Astrocyte of the cerebellum (primary cell): ENCODE data around the gene ECE1.
A peak's percentile ranks its signal among the peaks of the same experiment; 100 is the strongest.
"Not testable (repeated sequence)": the region's sequence is repeated elsewhere in the genome, so short reads cannot be mapped to it uniquely, and the experiment has no call there.

Experiments used
- DNase-seq: peaks from one replicate; pipeline ENCODE4 v3.0.0-alpha.2; 2011; ENCODE audit warnings: low read depth
- H3K4me3 ChIP-seq: 2 replicates; pipeline ENCODE4 v1.5.1; 2011; ENCODE audit warnings: mild to moderate bottlenecking, low read depth, low read length, moderate library complexity
- CTCF ChIP-seq: IDR thresholded peaks from 2 replicates; pipeline ENCODE4 v1.5.1; 2012; ENCODE audit warnings: low read length, low read depth, moderate library complexity, mild to moderate bottlenecking; ENCODE audit errors: missing control alignments
- in situ Hi-C: cut with HindIII; loops from 2 replicates; pipeline ENCODE4 v1.10.0; 2017; ENCODE audit warnings: low sequenced_read_pairs

ECE1 gene

GRCh38 chr1:21216835-21217811 lies 73.1 kb downstream of the ECE1 start:
- no peak overlapping the region for H3K4me3 ChIP-seq
- TF ChIP-seq CTCF, result peak; percentile 78
- in situ Hi-C loops, result no loop called here
- DNase-seq, result no peak

- no peak overlapping the region for H3K4me3 ChIP-seq
- no peak for DNase-seq
- no peak for TF ChIP-seq CTCF
- in situ Hi-C loops, result no loop called here
Observed at GRCh38 chr1:21212126-21212525, 78.1 kb downstream of the ECE1 start.

- in situ Hi-C loops, DNase-seq, H3K4me3 ChIP-seq: not testable (repeated sequence)
Observed at GRCh38 chr1:21208137-21208700, 82.0 kb downstream of the ECE1 start.

- TF ChIP-seq CTCF, result no peak
- no peak for DNase-seq
- in situ Hi-C loops, result no loop called here
- H3K4me3 ChIP-seq, result no peak overlapping the region
Observed at GRCh38 chr1:21206117-21206516, 84.1 kb downstream of the ECE1 start.

- DNase-seq, result no peak
- in situ Hi-C loops, result no loop called here
- no peak for TF ChIP-seq CTCF
- no peak overlapping the region for H3K4me3 ChIP-seq
Observed at GRCh38 chr1:21205416-21205815, 84.8 kb downstream of the ECE1 start.

- TF ChIP-seq CTCF, result no peak
- no peak for DNase-seq
- no peak overlapping the region for H3K4me3 ChIP-seq
- in situ Hi-C loops, result no loop called here
Observed at GRCh38 chr1:21201650-21202049, 88.6 kb downstream of the ECE1 start.

GRCh38 chr1:21201238-21201637 lies 89.0 kb downstream of the ECE1 start:
- in situ Hi-C loops, H3K4me3 ChIP-seq, DNase-seq: not testable (repeated sequence)
